Immature natural killer cell (primary cell): ENCODE results near the gene KRTAP12-2. TPM values are rescaled to one million over a fixed set of nuclear protein-coding genes. Genes with fewer than 3 reads are reported as not detected.

Experiments
- polyA plus RNA-seq, 3 donors: library from polyadenylated mRNA; unstranded; fragments of 300-500 nt; fragmentation: Illumina TruSeq; gene quantifications; one replicate each; pipeline ENCODE4 v1.2.3, GENCODE V29; 2021

Gene KRTAP12-2
- polyA plus RNA-seq, 3 donors from 2014 or later: not detected

Other genes starting within 250 kb of the KRTAP12-2 start
- gene LRRC3, start 211.4 kb downstream of the KRTAP12-2 start, polyA plus RNA-seq: under 1 TPM in 1 of 3 donors, not detected in 2; 0.29 TPM
- gene KRTAP10-1, start 126.7 kb downstream of the KRTAP12-2 start, polyA plus RNA-seq: not detected
- not detected for gene KRTAP10-2, start 115.4 kb downstream of the KRTAP12-2 start, polyA plus RNA-seq
- gene KRTAP10-3, start 108.1 kb downstream of the KRTAP12-2 start, polyA plus RNA-seq: not detected
- gene KRTAP10-4, start 93.2 kb downstream of the KRTAP12-2 start, polyA plus RNA-seq: not detected
- not detected for gene KRTAP10-5, start 86.3 kb downstream of the KRTAP12-2 start, polyA plus RNA-seq
- not detected for gene KRTAP10-6, start 74.4 kb downstream of the KRTAP12-2 start, polyA plus RNA-seq
- gene KRTAP10-7, start 66.3 kb downstream of the KRTAP12-2 start, polyA plus RNA-seq: not detected
- not detected for gene KRTAP10-8, start 54.8 kb downstream of the KRTAP12-2 start, polyA plus RNA-seq
- not detected for gene KRTAP10-9, start 39.8 kb downstream of the KRTAP12-2 start, polyA plus RNA-seq
- not detected for gene KRTAP10-10, start 29.6 kb downstream of the KRTAP12-2 start, polyA plus RNA-seq
- not detected for gene KRTAP10-11, start 20.5 kb downstream of the KRTAP12-2 start, polyA plus RNA-seq
- not detected for gene KRTAP12-4, start 12.3 kb downstream of the KRTAP12-2 start, polyA plus RNA-seq
- gene KRTAP12-3, start 9.0 kb downstream of the KRTAP12-2 start, polyA plus RNA-seq: 1 to 10 TPM in 1 of 3 donors, not detected in 2; 1.3 TPM
- gene KRTAP12-1, start 15.2 kb upstream of the KRTAP12-2 start, polyA plus RNA-seq: not detected
- gene KRTAP10-12, start 30.2 kb upstream of the KRTAP12-2 start, polyA plus RNA-seq: not detected
- not detected for gene TSPEAR, start 44.6 kb upstream of the KRTAP12-2 start, polyA plus RNA-seq
- gene UBE2G2, start 134.9 kb upstream of the KRTAP12-2 start, polyA plus RNA-seq: 10 to 100 TPM; 43.6 to 62.9 (median 56.2) TPM
- 10 to 100 TPM; 85.2 to 95.7 (median 87.4) TPM for gene SUMO3, start 151.1 kb upstream of the KRTAP12-2 start, polyA plus RNA-seq
- 100 to 1,000 TPM in 1 of 3 donors, 10 to 100 TPM in 2; 67.7 to 103 (median 92.9) TPM for gene PTTG1IP, start 206.8 kb upstream of the KRTAP12-2 start, polyA plus RNA-seq